GM12878 (cell line): ENCODE measurements around the gene NELL1. TPM values are rescaled to one million over a fixed set of nuclear protein-coding genes. Genes with fewer than 3 reads are reported as not detected.

ENCODE experiments used
- ATAC-seq: fragments of 200-7000 bp; cut with Tn5 transposase; 3 replicates; pipeline ENCODE4 v1.9.1; 2020; ENCODE audit warnings: mild to moderate bottlenecking, moderate library complexity
- BruUV-seq: library from RNA; stranded (reverse); fragments of 400-500 nt; replicated peaks from 2 replicates; lab custom pipeline; 2021; lab: Mats Ljungman, UMichigan
- CTCF ChIA-PET: fragments of 300-600 bp; sonication (Branson Sonifier 250); formaldehyde crosslinking; extraction: SDS; loops from one replicate; lab custom pipeline; 2021; ENCODE audit warnings: inconsistent platforms; lab: Yijun Ruan, JAX
- POLR2A ChIA-PET: fragments of 350-600 bp; formaldehyde crosslinking; extraction: SDS; loops from one replicate; lab custom pipeline; 2021; ENCODE audit warnings: inconsistent platforms; lab: Charles Lee
- RAD21 ChIA-PET: fragments of 300-600 bp; sonication (Branson Sonifier 250); formaldehyde crosslinking; loops from one replicate; lab custom pipeline; 2023; ENCODE audit warnings: antibody characterized with exemption; ENCODE audit not compliant: unreplicated experiment; lab: Charles Lee
- SMC1A ChIA-PET: fragments of 300-600 bp; sonication (Branson Sonifier 250); formaldehyde crosslinking; loops from one replicate; lab custom pipeline; 2023; ENCODE audit not compliant: unreplicated experiment, uncharacterized antibody; lab: Charles Lee
- DNase-seq: peaks from one replicate; pipeline ENCODE4 v3.0.0-alpha.2; 2011; ENCODE audit warnings: low read depth, low spot score
- FAIRE-seq: peaks from 3 replicates; lab custom pipeline; 2011; peaks lifted over from hg19 to GRCh38; lab: Jason Lieb, UNC
- H2AFZ ChIP-seq: 2 replicates; pipeline ENCODE4 v1.6.0; 2011; ENCODE audit warnings: low read depth, low read length, control low read depth; ENCODE audit not compliant: control insufficient read depth
- H3K27ac ChIP-seq: 2 replicates; pipeline ENCODE4 v1.5.1; 2011; ENCODE audit warnings: control low read depth; ENCODE audit not compliant: control insufficient read depth, insufficient read depth
- H3K27me3 ChIP-seq, 2 experiments: replicated peaks in 1 of 2; 2 replicates each; pipeline versions ENCODE4 v1.6.0 to v1.6.1; 2011; ENCODE audit warnings: low read length in 1 of 2; ENCODE audit not compliant: control insufficient read depth in 2 of 2, insufficient read depth in 2 of 2
- H3K36me3 ChIP-seq, 2 experiments: 2 replicates each; pipeline ENCODE4 v1.5.1; 2011; ENCODE audit warnings: low read length in 1 of 2; ENCODE audit not compliant: control insufficient read depth in 2 of 2, insufficient read depth in 2 of 2
- H3K4me1 ChIP-seq: 2 replicates; pipeline ENCODE4 v1.6.1; 2011; ENCODE audit warnings: mild to moderate bottlenecking, low read length, moderate library complexity, mixed read lengths; ENCODE audit not compliant: control insufficient read depth, insufficient read depth
- H3K4me2 ChIP-seq: 2 replicates; pipeline ENCODE4 v1.6.0; 2011; ENCODE audit warnings: control low read depth; ENCODE audit not compliant: control insufficient read depth, insufficient read depth
- H3K4me3 ChIP-seq: fragments of 200-600 bp; sonication (generic); 2 replicates; pipeline ENCODE4 v1.5.1; 2016
- H3K79me2 ChIP-seq: 2 replicates; pipeline ENCODE4 v1.6.0; 2011; ENCODE audit warnings: low read length; ENCODE audit not compliant: control insufficient read depth, insufficient read depth
- H3K9ac ChIP-seq: 2 replicates; pipeline ENCODE4 v1.8.0; 2011; ENCODE audit warnings: low read length, control low read depth, mixed read lengths; ENCODE audit not compliant: control insufficient read depth, insufficient read depth
- H3K9me3 ChIP-seq: replicated peaks from 3 replicates; pipeline ENCODE4 v1.5.1; 2011; ENCODE audit warnings: mild to moderate bottlenecking, low read length; ENCODE audit not compliant: control insufficient read depth, insufficient read depth
- H4K20me1 ChIP-seq: 2 replicates; pipeline ENCODE4 v1.6.0; 2011; ENCODE audit not compliant: control insufficient read depth, insufficient read depth
- BACH1 ChIP-seq: fragments of 450-650 bp; IDR thresholded peaks from 2 replicates; pipeline ENCODE4 v1.6.1; 2017; ENCODE audit warnings: mild to moderate bottlenecking, borderline replicate concordance
- KAT2A ChIP-seq: conservative IDR thresholded peaks from 2 replicates; pipeline ENCODE4 v1.6.1; 2011; ENCODE audit warnings: low read depth, low read length; ENCODE audit not compliant: control insufficient read depth
- NRF1 ChIP-seq: conservative IDR thresholded peaks from 2 replicates; pipeline ENCODE4 v1.6.1; 2011; ENCODE audit warnings: mild to moderate bottlenecking, low read depth, low read length, improper control_type of control experiment
- PML ChIP-seq: IDR thresholded peaks from 2 replicates; pipeline ENCODE4 v1.6.1; 2012; ENCODE audit warnings: low read length, inconsistent platforms
- POLR2AphosphoS5 ChIP-seq: IDR thresholded peaks from 2 replicates; pipeline ENCODE4 v1.6.1; 2011; ENCODE audit warnings: mild to moderate bottlenecking, low read length, inconsistent platforms
- RELA ChIP-seq: fragments of 450-650 bp; IDR thresholded peaks from 2 replicates; pipeline ENCODE4 v1.8.0; 2014; ENCODE audit warnings: borderline replicate concordance; ENCODE audit not compliant: partially characterized antibody
- RFX5 ChIP-seq: IDR thresholded peaks from 2 replicates; pipeline ENCODE4 v1.6.1; 2011; ENCODE audit warnings: low read depth, low read length, improper control_type of control experiment
- SIN3A ChIP-seq: IDR thresholded peaks from 2 replicates; pipeline ENCODE4 v1.6.1; 2012; ENCODE audit warnings: low read depth, low read length, improper control_type of control experiment
- SMARCA5 ChIP-seq: fragments of 450-650 bp; IDR thresholded peaks from 2 replicates; pipeline ENCODE4 v1.6.1; 2017; ENCODE audit warnings: mild to moderate bottlenecking
- SP1 ChIP-seq: IDR thresholded peaks from one replicate; pipeline ENCODE4 v1.6.1; 2011; ENCODE audit warnings: low read depth, low read length
- SREBF2 ChIP-seq: IDR thresholded peaks from 2 replicates; pipeline ENCODE4 v1.6.1; 2012; ENCODE audit warnings: mild to moderate bottlenecking, low read length
- TAF1 ChIP-seq: IDR thresholded peaks from 2 replicates; pipeline ENCODE4 v1.6.1; 2011; ENCODE audit warnings: mild to moderate bottlenecking, low read depth, low read length, borderline replicate concordance
- TCF3 ChIP-seq: IDR thresholded peaks from 2 replicates; pipeline ENCODE4 v1.6.1; 2012; ENCODE audit warnings: low read depth, mild to moderate bottlenecking, low read length, borderline replicate concordance; ENCODE audit not compliant: insufficient read depth
- WGBS: methylation state at CpG from one replicate; pipeline ENCODE4 v1.1.6; 2016; ENCODE audit warnings: low lambda C conversion rate; ENCODE audit not compliant: insufficient replicate concordance, insufficient coverage; ENCODE audit errors: missing lambda C conversion rate; 5-methylcytosine and 5-hydroxymethylcytosine counted together
- in situ Hi-C: fragments of 300-500 bp; cut with MboI; formaldehyde crosslinking; loops from 9 replicates; pipeline ENCODE4 v1.14.3; 2018; ENCODE audit warnings: mixed read lengths
- intact Hi-C: fragments of 100-400 bp; cut with micrococcal nuclease; formaldehyde crosslinking; loops from one replicate; pipeline ENCODE4 v1.14.2; 2022; ENCODE audit not compliant: unreplicated experiment
- polyA plus RNA-seq, 11 experiments: library from polyadenylated mRNA; depleted of rRNA in 4 of 11; unstranded in 6 of 11; stranded (reverse) in 5 of 11; fragments of >200 nt; fragmentation: Nextera tagmentation in 4 of 11; fragmentation: Illumina TruSeq in 1 of 11; extraction: Ambion mirVana in 4 of 11; extraction: Trizol in 1 of 11; gene quantifications; 1 replicate in 1 of 11; 2 replicates in 10 of 11; pipeline versions ENCODE4 v1.2.1 to v1.2.3, GENCODE V29; 2011 to 2016; ENCODE audit warnings: inconsistent platforms in 2 of 11, missing spikeins in 2 of 11, low read depth in 1 of 11
- total RNA-seq, 4 experiments: library from RNA; depleted of rRNA in 3 of 4; stranded (reverse); fragments of >200 nt in 3 of 4; fragmentation: Illumina TruSeq in 1 of 4; extraction: Trizol in 1 of 4; gene quantifications; 2 replicates each; pipeline versions ENCODE4 v1.2.1 to v1.2.3, GENCODE V29; 2013 to 2021
- TF ChIP-seq, protein P1 (sequence below): IDR thresholded peaks from 2 replicates; pipeline ENCODE4 v1.6.1; 2011; ENCODE audit warnings: low read depth, mild to moderate bottlenecking, low read length, moderate library complexity, borderline replicate concordance; ENCODE audit errors: extremely low read depth
- TF ChIP-seq, protein P2 (sequence below): IDR thresholded peaks from 2 replicates; pipeline ENCODE4 v1.6.1; 2012; ENCODE audit warnings: low read length, inconsistent platforms
- TF ChIP-seq, protein P3 (sequence below): fragments of 450-650 bp; IDR thresholded peaks from 2 replicates; pipeline ENCODE4 v1.6.1; 2017; ENCODE audit warnings: antibody characterized with exemption, mild to moderate bottlenecking, moderate library complexity
- TF ChIP-seq, protein P4 (sequence below): IDR thresholded peaks from 2 replicates; pipeline ENCODE4 v1.6.1; 2011; ENCODE audit warnings: mild to moderate bottlenecking, low read depth, low read length, moderate library complexity; ENCODE audit not compliant: insufficient replicate concordance

NELL1 gene
- total and polyA plus RNA-seq, 10 of the 15 experiments (the other 5 are each of a cell fraction or from before 2014, with no cell fraction given) = 0.02 to 0.12 TPM; not detected in 8

DNA sequence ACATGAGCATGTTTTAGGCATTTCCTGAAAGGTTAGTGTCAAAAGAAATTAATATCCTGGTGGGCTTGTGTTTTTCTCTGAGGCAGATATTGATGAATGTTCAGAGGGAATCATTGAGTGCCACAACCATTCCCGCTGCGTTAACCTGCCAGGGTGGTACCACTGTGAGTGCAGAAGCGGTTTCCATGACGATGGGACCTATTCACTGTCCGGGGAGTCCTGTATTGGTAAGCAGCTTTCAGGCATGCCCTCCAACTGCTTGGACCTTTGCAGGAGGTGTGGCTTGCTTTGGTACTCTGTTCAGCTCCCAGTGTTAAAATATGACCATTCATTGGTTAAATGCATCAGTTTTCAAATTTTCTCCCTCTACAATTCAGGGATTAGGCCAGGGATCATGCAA is 864.9 kb downstream of the NELL1 start:
- WGBS = 12% methylated on average over 5 of the region's 5 CpGs
- no peak for FAIRE-seq
- Histone ChIP-seq H4K20me1 (no peaks in the 10 kb centered on the region), H3K4me2 (no peak overlapping the region), H2AFZ (no peak overlapping the region), H3K4me3 (no peak overlapping the region), H3K79me2 (no peaks in the 10 kb centered on the region), H3K36me3 (no peaks in the 10 kb centered on the region), H3K4me1 (no peaks in the 10 kb centered on the region), H3K27me3 (no peaks in the 10 kb centered on the region), H3K9me3 (no peaks in the 10 kb centered on the region), H3K9ac (no peak overlapping the region), H3K27ac (no peak overlapping the region)
- CTCF ChIA-PET = no interaction called here
- no peak for ATAC-seq
- POLR2A ChIA-PET = interaction anchor here (1.1 kb wide), 1 partner anchor 15 kb away, joined by 3 read pairs; no protein-coding TSS in a partner anchor
- in situ Hi-C loops = no loop called here
- SMC1A ChIA-PET = no interaction called here
- DNase-seq = no peak
- BruUV-seq = no TSS peak
- intact Hi-C loops = no loop called here
- no peak for TF ChIP-seq KAT2A
- TF ChIP-seq RFX5 = no peak
- TF ChIP-seq POLR2AphosphoS5 = no peak
- TF ChIP-seq PML = no peak
- TF ChIP-seq, protein P1, sequence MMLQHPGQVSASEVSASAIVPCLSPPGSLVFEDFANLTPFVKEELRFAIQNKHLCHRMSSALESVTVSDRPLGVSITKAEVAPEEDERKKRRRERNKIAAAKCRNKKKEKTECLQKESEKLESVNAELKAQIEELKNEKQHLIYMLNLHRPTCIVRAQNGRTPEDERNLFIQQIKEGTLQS = no peak
- TF ChIP-seq SIN3A = no peak
- no peak for TF ChIP-seq SMARCA5
- TF ChIP-seq, protein P2, sequence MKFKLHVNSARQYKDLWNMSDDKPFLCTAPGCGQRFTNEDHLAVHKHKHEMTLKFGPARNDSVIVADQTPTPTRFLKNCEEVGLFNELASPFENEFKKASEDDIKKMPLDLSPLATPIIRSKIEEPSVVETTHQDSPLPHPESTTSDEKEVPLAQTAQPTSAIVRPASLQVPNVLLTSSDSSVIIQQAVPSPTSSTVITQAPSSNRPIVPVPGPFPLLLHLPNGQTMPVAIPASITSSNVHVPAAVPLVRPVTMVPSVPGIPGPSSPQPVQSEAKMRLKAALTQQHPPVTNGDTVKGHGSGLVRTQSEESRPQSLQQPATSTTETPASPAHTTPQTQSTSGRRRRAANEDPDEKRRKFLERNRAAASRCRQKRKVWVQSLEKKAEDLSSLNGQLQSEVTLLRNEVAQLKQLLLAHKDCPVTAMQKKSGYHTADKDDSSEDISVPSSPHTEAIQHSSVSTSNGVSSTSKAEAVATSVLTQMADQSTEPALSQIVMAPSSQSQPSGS = no peak
- TF ChIP-seq TAF1 = no peak
- TF ChIP-seq BACH1 = no peak
- TF ChIP-seq SP1 = no peak
- TF ChIP-seq SREBF2 = no peak
- TF ChIP-seq NRF1 = no peak
- TF ChIP-seq, protein P3, sequence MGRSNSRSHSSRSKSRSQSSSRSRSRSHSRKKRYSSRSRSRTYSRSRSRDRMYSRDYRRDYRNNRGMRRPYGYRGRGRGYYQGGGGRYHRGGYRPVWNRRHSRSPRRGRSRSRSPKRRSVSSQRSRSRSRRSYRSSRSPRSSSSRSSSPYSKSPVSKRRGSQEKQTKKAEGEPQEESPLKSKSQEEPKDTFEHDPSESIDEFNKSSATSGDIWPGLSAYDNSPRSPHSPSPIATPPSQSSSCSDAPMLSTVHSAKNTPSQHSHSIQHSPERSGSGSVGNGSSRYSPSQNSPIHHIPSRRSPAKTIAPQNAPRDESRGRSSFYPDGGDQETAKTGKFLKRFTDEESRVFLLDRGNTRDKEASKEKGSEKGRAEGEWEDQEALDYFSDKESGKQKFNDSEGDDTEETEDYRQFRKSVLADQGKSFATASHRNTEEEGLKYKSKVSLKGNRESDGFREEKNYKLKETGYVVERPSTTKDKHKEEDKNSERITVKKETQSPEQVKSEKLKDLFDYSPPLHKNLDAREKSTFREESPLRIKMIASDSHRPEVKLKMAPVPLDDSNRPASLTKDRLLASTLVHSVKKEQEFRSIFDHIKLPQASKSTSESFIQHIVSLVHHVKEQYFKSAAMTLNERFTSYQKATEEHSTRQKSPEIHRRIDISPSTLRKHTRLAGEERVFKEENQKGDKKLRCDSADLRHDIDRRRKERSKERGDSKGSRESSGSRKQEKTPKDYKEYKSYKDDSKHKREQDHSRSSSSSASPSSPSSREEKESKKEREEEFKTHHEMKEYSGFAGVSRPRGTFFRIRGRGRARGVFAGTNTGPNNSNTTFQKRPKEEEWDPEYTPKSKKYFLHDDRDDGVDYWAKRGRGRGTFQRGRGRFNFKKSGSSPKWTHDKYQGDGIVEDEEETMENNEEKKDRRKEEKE = no peak
- TF ChIP-seq, protein P4, sequence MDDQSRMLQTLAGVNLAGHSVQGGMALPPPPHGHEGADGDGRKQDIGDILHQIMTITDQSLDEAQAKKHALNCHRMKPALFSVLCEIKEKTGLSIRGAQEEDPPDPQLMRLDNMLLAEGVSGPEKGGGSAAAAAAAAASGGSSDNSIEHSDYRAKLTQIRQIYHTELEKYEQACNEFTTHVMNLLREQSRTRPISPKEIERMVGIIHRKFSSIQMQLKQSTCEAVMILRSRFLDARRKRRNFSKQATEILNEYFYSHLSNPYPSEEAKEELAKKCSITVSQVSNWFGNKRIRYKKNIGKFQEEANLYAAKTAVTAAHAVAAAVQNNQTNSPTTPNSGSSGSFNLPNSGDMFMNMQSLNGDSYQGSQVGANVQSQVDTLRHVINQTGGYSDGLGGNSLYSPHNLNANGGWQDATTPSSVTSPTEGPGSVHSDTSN = no peak
- TF ChIP-seq TCF3 = no peak
- TF ChIP-seq RELA = no peak
- RAD21 ChIA-PET = interaction anchor here (1.5 kb wide), 1 partner anchor 22 kb away, joined by 4 read pairs; no protein-coding TSS in a partner anchor
